HG03565 (cell line): Measurements from ENCODE around the gene OR5AS1.
"Not testable (repeated sequence)": the region's sequence is repeated elsewhere in the genome, so short reads cannot be mapped to it uniquely, and the experiment has no call there.

ENCODE experiments used
- ATAC-seq: cut with Tn5 transposase; IDR thresholded peaks from one replicate; pipeline ENCODE4 v1.9.1; 2021; ENCODE audit warnings: mild to moderate bottlenecking, moderate library complexity; ENCODE audit not compliant: unreplicated experiment

OR5AS1 gene

DNA sequence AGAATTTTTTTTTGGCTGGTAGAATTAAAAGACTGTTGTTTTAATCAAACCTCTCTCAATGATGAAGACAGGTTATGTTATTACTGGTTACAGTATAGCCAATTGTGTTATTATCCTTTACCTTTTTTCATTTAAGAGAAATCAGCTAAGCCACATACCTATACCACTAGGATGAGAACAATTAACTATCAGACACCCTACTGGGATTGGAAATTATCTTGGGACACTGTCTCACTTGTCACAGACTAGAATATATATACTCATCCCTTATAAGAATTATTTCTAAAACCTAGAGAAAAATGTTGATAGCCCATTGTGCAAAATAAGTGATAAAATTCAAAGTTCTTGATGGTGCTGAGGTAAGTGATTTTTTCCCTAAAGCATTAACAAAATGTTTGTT, at the start of gene OR5AS1:
Gene OR5AS1 (plus strand): TSS at position 301 of the 400 bp plus-strand sequence. CDS start 2,765 bp downstream, outside the sequence.
- no peak for ATAC-seq

DNA sequence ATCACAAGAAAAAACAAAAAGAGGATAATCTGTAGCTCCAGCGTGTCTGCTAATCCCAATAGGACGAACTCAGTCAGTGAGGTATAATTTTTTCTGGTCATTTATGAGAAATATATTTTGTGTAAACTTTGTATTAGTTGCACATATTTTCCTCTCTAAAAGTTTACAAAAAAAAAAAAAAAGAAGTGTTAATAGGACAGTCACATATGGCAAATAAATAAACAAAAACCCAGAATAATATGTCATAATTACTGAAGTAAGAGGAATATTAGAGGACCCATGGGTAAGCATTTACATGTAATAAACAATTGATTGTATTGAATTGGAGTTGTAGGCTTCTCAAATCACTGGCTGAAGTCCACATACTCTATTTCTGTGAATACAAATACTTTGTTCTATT, 32.9 kb upstream of the OR5AS1 start, which contains the start of gene OR5F1:
Gene OR5F1 (minus strand): TSS at position 101 of the 400 bp plus-strand sequence. CDS start 0 bp downstream, at position 101.
- ATAC-seq: no peak

DNA sequence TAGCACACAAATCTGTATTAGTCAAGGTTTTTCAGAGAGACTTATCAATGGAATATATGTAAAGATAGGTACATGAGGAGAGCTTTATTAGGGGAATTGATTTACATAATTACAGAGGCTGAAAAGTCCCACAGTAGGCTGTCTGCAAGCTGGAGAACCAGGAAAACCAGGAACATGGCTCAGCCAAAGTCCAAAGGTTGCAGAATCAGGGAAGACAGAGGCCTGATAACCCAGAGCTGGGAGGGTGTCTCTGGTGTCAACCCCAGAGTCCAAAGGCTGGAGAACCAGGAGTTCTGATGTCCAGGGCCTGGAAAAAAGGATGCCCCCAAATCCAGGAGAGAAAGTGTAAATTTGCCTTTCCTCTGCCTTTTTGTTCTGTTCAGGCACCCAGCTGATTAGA, 16.7 kb upstream of the OR5AS1 start:
- no peak for ATAC-seq

DNA sequence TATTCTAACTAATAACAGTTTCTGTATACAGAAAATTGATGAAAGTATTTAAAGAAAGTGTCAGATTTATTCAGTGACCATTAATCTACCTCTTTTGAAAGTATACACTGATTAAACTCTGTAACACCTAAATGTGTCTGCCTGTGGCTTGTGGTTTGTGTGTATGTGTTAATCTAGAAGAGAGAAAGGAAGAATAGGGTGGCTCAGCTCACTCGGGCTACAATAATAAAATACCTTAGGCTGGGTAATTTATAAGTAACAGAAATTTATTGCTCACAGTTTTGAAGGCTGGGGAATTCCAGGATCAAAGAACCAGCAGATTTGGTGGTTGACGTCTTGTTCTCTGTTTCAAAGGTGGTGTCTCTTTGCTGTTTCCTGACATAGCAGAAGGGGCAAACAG, 13.6 kb upstream of the OR5AS1 start:
- ATAC-seq: no peak

DNA sequence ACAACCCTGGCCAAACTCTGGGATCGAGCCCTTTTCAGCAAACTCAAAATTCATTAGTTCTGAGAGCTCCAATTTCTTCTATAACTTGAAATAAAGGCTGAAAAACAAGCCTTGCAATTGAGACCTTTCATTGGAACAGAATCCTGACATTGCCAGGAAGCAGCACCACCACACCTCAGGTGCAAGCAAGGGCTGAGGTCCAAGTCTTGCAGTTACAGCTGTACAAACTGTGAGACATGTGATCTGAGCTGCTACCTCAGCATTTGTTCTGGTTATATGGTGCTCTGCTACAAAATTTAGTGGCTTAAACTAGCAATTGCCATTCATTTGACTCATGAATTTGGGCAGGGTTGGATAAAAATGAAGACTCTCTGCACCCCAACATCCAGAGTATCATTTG, 18.1 kb downstream of the OR5AS1 start:
- ATAC-seq: no peak

DNA sequence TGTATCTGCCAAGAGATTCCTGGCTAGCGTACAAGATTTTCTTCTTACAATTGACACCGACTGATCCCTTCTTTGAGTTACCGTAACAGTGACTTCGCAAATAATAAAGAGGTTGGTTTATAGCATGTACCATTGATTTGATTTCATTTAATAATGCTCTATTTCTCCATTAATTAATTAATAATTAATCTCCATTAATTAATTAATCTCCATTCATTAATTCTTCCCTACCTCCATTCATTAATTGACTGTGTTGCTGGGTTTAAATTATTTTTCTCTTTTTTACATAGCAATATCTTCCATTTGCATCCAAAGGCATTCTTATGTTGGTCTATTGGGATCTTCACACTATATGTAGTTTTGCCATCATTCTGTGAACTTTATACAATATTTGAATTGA, 21.0 kb downstream of the OR5AS1 start:
- no peak for ATAC-seq

DNA sequence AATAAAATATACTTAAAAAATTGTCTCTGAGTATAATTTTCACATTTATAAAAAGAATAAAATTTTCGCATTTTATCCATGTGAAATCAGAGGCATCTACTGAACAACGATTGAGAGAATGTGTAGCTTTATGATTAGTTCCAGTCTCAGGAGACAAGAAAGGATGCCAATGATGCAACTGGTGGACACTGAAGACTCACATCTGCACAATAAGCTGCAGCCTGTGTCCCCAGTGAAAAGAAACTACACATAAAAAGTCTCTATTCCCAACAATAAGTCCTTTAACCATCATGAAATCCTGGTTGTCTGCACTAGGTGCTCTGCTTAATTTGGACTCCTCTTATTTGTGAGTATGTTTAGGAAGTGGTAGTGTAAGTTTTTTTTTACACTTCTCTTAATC, 22.0 kb downstream of the OR5AS1 start:
- no peak for ATAC-seq

DNA sequence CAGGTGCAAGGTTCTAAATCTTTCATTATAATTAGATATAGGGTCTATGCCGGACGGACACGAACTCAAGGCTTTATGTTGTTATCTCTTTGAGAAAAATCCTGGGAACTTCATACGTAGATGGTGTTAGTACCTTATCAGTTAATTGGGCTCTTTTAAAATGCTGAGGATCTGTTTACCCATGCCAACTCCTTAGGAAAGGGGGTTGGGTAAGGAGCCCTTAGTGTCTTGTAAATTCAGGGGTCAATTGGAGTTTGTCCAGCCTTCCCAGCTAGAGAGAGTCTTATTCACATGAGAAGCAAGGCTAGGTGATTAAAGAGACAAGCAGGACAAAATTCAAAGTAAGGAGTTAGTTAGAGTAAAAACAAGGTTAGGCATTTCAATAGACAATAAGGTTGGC, 28.9 kb downstream of the OR5AS1 start:
- not testable (repeated sequence) for ATAC-seq

DNA sequence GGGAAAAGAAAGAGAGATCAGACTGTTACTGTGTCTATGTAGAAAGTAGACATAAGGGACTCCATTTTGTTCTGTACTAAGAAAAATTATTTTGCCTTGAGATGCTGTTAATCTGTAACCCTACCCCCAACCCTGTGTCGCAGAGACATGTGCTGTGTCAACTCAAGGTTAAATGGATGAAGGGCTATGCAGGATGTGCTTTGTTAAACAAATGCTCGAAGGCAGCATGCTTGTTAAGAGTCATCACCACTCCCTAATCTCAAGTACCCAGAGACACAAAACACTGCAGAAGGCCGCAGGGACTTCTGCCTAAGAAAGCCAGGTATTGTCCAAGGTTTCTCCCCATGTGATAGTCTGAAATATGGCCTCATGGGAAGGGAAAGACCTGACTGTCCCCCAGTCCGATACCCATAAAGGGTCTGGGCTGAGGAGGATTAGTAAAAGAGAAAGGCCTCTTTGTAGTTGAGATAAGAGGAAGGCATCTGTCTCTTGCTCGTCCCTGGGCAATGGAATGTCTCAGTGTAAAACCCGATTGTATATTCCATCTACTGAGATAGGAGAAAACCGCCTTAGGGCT, 30.3 kb downstream of the OR5AS1 start:
- not testable (repeated sequence) for ATAC-seq

DNA sequence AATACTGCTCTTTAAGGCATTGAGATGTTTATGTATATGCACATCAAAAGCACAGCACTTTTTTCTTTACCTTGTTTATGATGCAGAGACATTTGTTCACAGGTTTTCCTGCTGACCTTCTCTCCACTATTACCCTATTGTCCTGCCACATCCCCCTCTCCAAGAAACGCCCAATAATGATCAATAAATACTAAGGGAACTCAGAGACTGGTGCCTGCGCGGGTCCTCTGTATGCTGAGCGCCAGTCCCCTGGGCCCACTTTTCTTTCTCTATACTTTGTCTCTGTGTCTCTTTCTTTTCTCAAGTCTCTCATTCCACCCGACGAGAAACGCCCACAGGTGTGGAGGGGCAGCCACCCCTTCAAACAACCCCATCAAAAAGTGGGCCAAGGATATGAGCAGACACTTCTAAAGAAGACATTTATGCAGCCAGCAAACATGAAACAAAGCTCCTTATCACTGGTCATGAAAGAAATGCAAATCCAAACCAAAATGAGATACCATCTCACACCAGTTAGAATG, 30.9 kb downstream of the OR5AS1 start:
- ATAC-seq: not testable (repeated sequence)

DNA sequence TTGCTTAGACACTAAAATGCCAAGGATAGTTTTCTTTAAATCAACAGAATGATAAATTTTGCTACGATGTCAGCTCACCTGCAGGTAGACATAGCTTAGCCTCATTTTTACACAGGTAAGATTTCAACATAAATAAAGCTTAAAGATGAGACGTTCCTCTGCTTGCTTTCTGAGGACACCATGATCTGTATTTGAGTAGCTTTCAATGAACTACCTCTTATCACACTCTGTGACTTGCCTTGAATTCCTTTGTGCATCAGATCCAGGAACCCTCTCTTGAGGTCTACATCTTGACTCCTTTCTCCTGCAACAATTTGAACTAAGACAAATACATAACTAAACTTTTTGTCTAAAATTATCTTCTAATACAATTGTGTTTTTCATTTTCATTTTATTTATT, 39.5 kb downstream of the OR5AS1 start:
- ATAC-seq: no peak
